Motor neuron (in vitro differentiated cells): ENCODE results near the gene WWP2. TPM values are rescaled to one million over a fixed set of nuclear protein-coding genes. Genes with fewer than 3 reads are reported as not detected.
"Not testable (repeated sequence)": the region's sequence is repeated elsewhere in the genome, so short reads cannot be mapped to it uniquely, and the experiment has no call there.

Source experiments
- ATAC-seq, 8 experiments: fragments of 200-7000 bp; cut with Tn5 transposase; replicated peaks in 6 of 8; 2 replicates each; pipeline ENCODE4 v1.8.0; 2021; ENCODE audit warnings: mild to moderate bottlenecking in 8 of 8, moderate library complexity in 8 of 8
- H3K27ac ChIP-seq, 2 donors: fragments of 250-450 bp; sonication (Bioruptor Pico); 2 replicates each; pipeline ENCODE4 v1.9.0; 2021; ENCODE audit warnings: antibody characterized with exemption in 2 of 2, mild to moderate bottlenecking in 2 of 2, moderate library complexity in 1 of 2
- H3K4me1 ChIP-seq, 2 donors: fragments of 250-450 bp; sonication (Bioruptor Pico); replicated peaks in 1 of 2; 2 replicates each; pipeline ENCODE4 v1.6.1; 2021; ENCODE audit warnings: antibody characterized with exemption in 2 of 2, mild to moderate bottlenecking in 2 of 2, moderate library complexity in 1 of 2
- H3K4me3 ChIP-seq, 5 donors: fragments of 250-450 bp; sonication (Bioruptor Pico); 2 replicates each; pipeline ENCODE4 v1.9.0; 2021; ENCODE audit warnings: antibody characterized with exemption in 5 of 5, mild to moderate bottlenecking in 5 of 5, moderate library complexity in 4 of 5
- whole genome bisulfite sequencing, 10 experiments: fragments of 450-650 bp; shearing (Covaris generic); methylation state at CpG; one replicate each; pipeline ENCODE4 v1.0.0; 2022; 5-methylcytosine and 5-hydroxymethylcytosine counted together
- in situ Hi-C, 9 experiments: fragments of 400-800 bp; cut with MboI; loops; one replicate each; pipeline ENCODE4 v1.15.0; 2021; ENCODE audit warnings: low sequenced_read_pairs in 9 of 9, low pct_unique_long_range_greater_than_20kb in 2 of 9; ENCODE audit not compliant: unreplicated experiment in 9 of 9
- total RNA-seq, 8 experiments: library from RNA; unstranded; fragments of 300-600 nt; gene quantifications; 2 replicates each; pipeline versions ENCODE4 v1.2.3 to v1.2.4, GENCODE V29; 2022

The WWP2 gene
- total RNA-seq, 8 experiments from 2014 or later: 10.7 to 28.6 (median 16.0) TPM

- 60 to 100% (median 91%) methylated on average over 1 to 6 of the region's 8 CpGs; no CpG with 5 or more reads in 3 of the 10 experiments for WGBS, 10 experiments
- in situ Hi-C loops: loop anchor here in 2 of 9 experiments (25.0 kb wide), 1 partner anchor 130 kb away; no protein-coding TSS in a partner anchor
- no peak overlapping the region for H3K27ac ChIP-seq
- peaks cover 5 to 16% of the 10 kb centered on the region in 2 donors for H3K4me1 ChIP-seq
- no peak for ATAC-seq
- no peak overlapping the region for H3K4me3 ChIP-seq
Measured at GRCh38 chr16:69942627-69943170, 180.6 kb downstream of the WWP2 start.

DNA sequence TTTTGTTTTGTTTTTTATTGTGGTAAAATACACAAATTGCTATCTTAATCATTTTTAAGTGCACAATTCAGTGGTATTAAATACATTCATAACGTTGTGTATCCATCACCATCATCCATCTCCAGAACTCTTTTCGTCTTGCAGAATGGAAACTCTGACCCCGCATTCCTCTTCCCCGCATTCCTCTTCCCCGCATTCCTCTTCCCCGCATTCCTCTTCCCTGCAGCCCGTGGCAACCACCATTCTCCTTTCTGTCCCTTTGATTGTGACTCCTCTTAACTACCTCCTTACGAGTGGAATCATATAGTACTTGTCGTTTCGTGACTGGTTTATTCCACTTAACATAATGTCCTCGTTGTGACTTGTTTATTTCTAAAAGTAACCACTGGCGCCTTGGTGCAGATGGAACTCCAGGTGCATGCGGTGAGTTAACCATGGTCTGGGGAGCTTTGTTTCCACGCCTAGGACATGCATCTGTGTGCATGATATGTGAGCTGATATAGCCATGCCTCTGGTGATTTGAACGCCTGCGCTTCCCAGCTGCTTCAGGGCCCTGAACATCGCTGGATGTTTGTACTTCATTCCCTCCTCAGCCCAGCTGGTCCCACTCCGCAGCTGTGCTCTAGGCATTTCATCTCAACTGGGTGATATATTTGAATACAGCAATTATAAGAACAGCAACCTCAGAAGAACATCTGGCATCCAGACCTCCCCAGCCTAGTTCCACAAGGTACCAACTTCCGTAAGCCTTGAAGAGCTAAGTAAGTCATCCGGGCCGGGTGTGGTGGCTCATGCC lies 181.3 kb downstream of the WWP2 start:
- in situ Hi-C loops: loop anchor here in 2 of 9 experiments (25.0 kb wide), 1 partner anchor 131 kb away; no protein-coding TSS in a partner anchor
- H3K4me1 ChIP-seq: peaks cover 5 to 16% of the 10 kb centered on the region in 2 donors
- ATAC-seq: peak; percentile 35 to 97 (median 68)
- not testable (repeated sequence) for H3K27ac ChIP-seq, H3K4me3 ChIP-seq
- WGBS, 10 experiments: 15 to 67% (median 29%) methylated on average over 1 to 11 of the region's 21 CpGs; no CpG with 5 or more reads in 2 of the 10 experiments

GRCh38 chr16:69950411-69950810 lies 188.3 kb downstream of the WWP2 start:
- in situ Hi-C loops, H3K4me1 ChIP-seq, H3K4me3 ChIP-seq, H3K27ac ChIP-seq: not testable (repeated sequence)
- ATAC-seq: peak in 3 of 8 experiments; percentile 1 to 19 (median 11)
- WGBS, 10 experiments: no CpG with 5 or more reads among the region's 17 CpGs

DNA sequence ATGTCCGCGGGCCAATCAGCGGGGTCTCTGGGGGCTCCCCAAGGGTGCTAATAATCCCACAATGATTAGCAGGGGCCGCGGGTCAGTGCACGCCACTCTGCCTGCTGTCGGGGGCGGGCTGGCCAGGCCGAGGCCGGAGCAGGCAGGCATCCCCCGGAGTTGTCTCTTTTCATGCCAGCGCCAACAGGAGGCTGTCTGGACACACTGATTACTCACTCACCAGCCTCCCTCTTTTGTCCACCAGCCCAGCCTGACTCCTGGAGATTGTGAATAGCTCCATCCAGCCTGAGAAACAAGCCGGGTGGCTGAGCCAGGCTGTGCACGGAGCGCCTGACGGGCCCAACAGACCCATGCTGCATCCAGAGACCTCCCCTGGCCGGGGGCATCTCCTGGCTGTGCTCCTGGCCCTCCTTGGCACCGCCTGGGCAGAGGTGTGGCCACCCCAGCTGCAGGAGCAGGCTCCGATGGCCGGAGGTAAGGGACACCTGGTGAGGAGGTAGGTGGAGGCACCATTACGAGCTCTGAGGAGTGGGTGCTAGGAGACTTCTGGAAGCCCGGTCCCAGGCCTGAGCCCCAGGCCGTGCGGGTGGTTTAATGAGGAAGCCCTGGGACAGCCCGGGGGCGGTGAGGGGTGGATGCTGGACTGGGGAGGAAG lies 189.0 kb downstream of the WWP2 start, which contains the start of gene CLEC18A:
Gene CLEC18A (plus strand): TSS at position 318 of the 655 bp plus-strand sequence. CDS start 33 bp downstream, at position 351.
- in situ Hi-C loops: not testable (repeated sequence)

GRCh38 chr16:69951672-69952031 lies 189.5 kb downstream of the WWP2 start:
- in situ Hi-C loops, H3K27ac ChIP-seq, H3K4me1 ChIP-seq, H3K4me3 ChIP-seq: not testable (repeated sequence)
- no CpG with 5 or more reads among the region's 14 CpGs for WGBS, 10 experiments
- ATAC-seq: peak in 2 of 8 experiments; percentile 14 to 15

More for the DNA sequence above, 189.0 kb downstream of the WWP2 start, which contains the start of gene CLEC18A:
- no CpG with 5 or more reads among the region's 26 CpGs for WGBS, 10 experiments
- not testable (repeated sequence) for H3K4me3 ChIP-seq, H3K27ac ChIP-seq, H3K4me1 ChIP-seq
- peak in 7 of 8 experiments; percentile 19 to 98 (median 92) for ATAC-seq

GRCh38 chr16:69952116-69952515 lies 190.0 kb downstream of the WWP2 start:
- peak in 1 of 8 experiments; percentile 1 for ATAC-seq
- H3K4me3 ChIP-seq, in situ Hi-C loops, H3K27ac ChIP-seq, H3K4me1 ChIP-seq: not testable (repeated sequence)
- WGBS, 10 experiments: no CpG with 5 or more reads among the region's 15 CpGs

- H3K4me3 ChIP-seq, ATAC-seq, H3K4me1 ChIP-seq, H3K27ac ChIP-seq, in situ Hi-C loops: not testable (repeated sequence)
- no CpG with 5 or more reads among the region's 24 CpGs for WGBS, 10 experiments
Measured at GRCh38 chr16:69952572-69953355, 190.6 kb downstream of the WWP2 start.

GRCh38 chr16:69954241-69954640 lies 192.1 kb downstream of the WWP2 start:
- H3K4me1 ChIP-seq, H3K4me3 ChIP-seq, H3K27ac ChIP-seq, ATAC-seq, in situ Hi-C loops: not testable (repeated sequence)
- WGBS, 10 experiments: no CpG with 5 or more reads among the region's 13 CpGs

DNA sequence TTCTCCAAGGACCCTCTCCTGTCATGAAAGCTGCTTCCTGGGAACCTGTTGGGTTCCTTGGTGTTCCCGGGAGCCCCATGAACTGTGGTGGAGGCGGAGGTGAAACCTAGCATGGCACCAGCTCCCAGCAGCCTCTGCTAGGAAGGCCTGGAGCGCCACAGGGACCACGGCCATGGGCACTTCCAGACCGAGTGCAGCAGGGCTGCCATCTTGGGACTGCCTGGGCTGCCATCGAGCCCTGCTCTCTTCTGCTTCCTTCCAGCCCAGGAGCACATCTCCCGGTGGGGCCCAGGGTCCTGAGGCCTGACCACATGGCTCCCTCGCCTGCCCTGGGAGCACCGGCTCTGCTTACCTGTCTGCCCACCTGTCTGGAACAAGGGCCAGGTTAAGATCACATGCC lies 201.2 kb downstream of the WWP2 start:
- H3K4me1 ChIP-seq, H3K4me3 ChIP-seq, in situ Hi-C loops, ATAC-seq, H3K27ac ChIP-seq: not testable (repeated sequence)
- WGBS, 10 experiments: no CpG with 5 or more reads among the region's 9 CpGs

DNA sequence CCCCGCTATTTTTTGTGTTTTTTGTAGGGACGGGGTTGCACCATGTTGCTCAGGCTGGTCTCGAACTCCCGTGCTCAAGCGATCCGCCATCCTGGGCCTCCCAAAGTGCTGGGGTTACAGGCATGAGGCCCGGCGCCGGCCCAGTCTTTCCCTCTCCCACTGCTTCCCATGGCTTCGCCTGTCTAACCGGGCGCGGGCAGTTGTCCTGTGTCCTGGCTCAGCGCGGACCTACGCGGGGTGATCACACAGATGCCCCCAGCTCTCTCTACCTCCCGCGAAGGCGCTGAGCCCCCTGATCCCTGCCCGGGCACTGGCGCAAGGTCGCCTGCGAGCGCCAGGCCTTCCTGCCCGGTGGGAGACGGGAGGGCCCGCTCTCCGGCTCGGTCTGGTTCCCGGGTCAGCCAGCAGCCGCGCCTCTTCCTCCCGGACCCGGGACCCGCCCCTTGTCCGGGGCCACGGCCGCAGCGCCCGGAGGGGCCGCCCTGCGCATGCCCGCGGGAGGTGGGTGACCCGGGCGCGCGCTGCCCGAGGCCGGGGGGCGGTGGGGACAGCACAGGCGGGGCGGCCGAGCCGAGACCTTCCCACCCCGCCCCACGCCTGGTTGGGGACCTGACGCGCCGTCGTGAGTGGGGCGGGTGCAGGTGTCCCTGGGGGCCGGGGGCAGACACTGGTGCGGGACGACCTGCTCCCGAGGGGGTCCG lies 203.0 kb downstream of the WWP2 start:
- H3K4me3 ChIP-seq, H3K27ac ChIP-seq, in situ Hi-C loops, H3K4me1 ChIP-seq: not testable (repeated sequence)
- ATAC-seq: peak; percentile 36 to 94 (median 75)
- WGBS, 10 experiments: no CpG with 5 or more reads among the region's 68 CpGs

DNA sequence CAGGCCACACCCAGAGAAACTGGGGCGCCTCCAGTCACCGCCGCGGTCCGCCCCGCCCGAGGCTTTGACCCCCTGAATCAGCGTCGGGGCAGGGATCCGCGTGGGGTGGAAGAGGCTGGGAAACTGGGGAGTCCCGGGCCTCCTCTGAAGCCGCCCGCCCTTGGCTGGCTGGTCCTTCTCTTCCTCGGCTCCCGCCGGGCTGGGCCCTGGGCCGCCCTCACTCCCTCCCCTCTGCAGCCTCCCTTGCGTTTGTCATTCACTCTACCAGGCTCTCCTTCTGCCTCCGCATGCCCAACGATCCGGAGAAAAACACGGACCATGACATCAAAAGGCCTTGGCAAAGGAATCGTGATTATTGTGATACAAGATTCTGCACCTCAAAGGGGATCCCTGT lies 203.5 kb downstream of the WWP2 start:
- in situ Hi-C loops, H3K4me1 ChIP-seq, H3K27ac ChIP-seq, H3K4me3 ChIP-seq: not testable (repeated sequence)
- no CpG with 5 or more reads among the region's 24 CpGs for WGBS, 10 experiments
- peak in 7 of 8 experiments; percentile 41 to 68 (median 62) for ATAC-seq

GRCh38 chr16:69967688-69968087 lies 205.6 kb downstream of the WWP2 start:
- H3K4me3 ChIP-seq, ATAC-seq, H3K27ac ChIP-seq, H3K4me1 ChIP-seq, in situ Hi-C loops: not testable (repeated sequence)
- no CpG with 5 or more reads among the region's 5 CpGs for WGBS, 10 experiments
